HepG2 (cell line): ENCODE data around the gene GPR152. TPM values are rescaled to one million over a fixed set of nuclear protein-coding genes. Genes with fewer than 3 reads are reported as not detected.
"Not testable (repeated sequence)": the region's sequence is repeated elsewhere in the genome, so short reads cannot be mapped to it uniquely, and the experiment has no call there.

Experiments used
- ATAC-seq: fragments of 200-7000 bp; cut with Tn5 transposase; 3 replicates; pipeline ENCODE4 v1.9.1; 2020; ENCODE audit warnings: mild to moderate bottlenecking, moderate library complexity
- BruUV-seq: library from RNA; stranded (reverse); fragments of 400-500 nt; replicated peaks from 2 replicates; lab custom pipeline; 2021; lab: Mats Ljungman, UMichigan
- CTCF ChIA-PET: fragments of 300-600 bp; formaldehyde crosslinking; extraction: SDS; loops from one replicate; lab custom pipeline; 2021; ENCODE audit warnings: low total read pairs, inconsistent platforms, low intra/inter-chr PET ratio; lab: Yijun Ruan, JAX
- POLR2A ChIA-PET: fragments of 350-600 bp; sonication (Branson Sonifier 250); formaldehyde crosslinking; loops from one replicate; lab custom pipeline; 2020; ENCODE audit warnings: antibody characterized with exemption, inconsistent platforms; lab: Yijun Ruan, JAX
- DNase-seq: peaks from one replicate; pipeline ENCODE4 v3.0.0-alpha.2; 2015; ENCODE audit warnings: low spot score
- FAIRE-seq: peaks from 3 replicates; lab custom pipeline; 2011; peaks lifted over from hg19 to GRCh38; lab: Jason Lieb, UNC
- H2AFZ ChIP-seq: one replicate; pipeline ENCODE4 v1.6.1; 2011; ENCODE audit warnings: low read length, inconsistent platforms
- H3K27ac ChIP-seq: fragments of 300-600 bp; 3 replicates; pipeline ENCODE4 v1.8.0; 2011; ENCODE audit warnings: mixed run types, mild to moderate bottlenecking, mixed read lengths, low read length, inconsistent platforms; ENCODE audit not compliant: insufficient read depth; ENCODE audit errors: extremely low read length
- H3K27me3 ChIP-seq, 2 experiments: fragments of 200-600 bp in 1 of 2; 2 replicates in 1 of 2; 3 replicates in 1 of 2; pipeline versions ENCODE4 v1.6.0 to v1.8.0; 2011; ENCODE audit warnings: low read length in 2 of 2, mild to moderate bottlenecking in 2 of 2, moderate library complexity in 2 of 2, inconsistent platforms in 1 of 2; ENCODE audit not compliant: insufficient read depth in 2 of 2, control insufficient read depth in 1 of 2
- H3K36me3 ChIP-seq, 2 experiments: fragments of 200-600 bp in 1 of 2; replicated peaks in 1 of 2; 2 replicates in 1 of 2; 3 replicates in 1 of 2; pipeline versions ENCODE4 v1.5.1 to v1.8.0; 2011; ENCODE audit warnings: low read length in 2 of 2, inconsistent platforms in 1 of 2; ENCODE audit not compliant: insufficient read depth in 2 of 2, control insufficient read depth in 1 of 2
- H3K4me1 ChIP-seq: 2 replicates; pipeline ENCODE4 v1.5.1; 2012; ENCODE audit warnings: low read length, inconsistent platforms; ENCODE audit not compliant: insufficient read depth
- H3K4me2 ChIP-seq: 2 replicates; pipeline ENCODE4 v1.6.0; 2011; ENCODE audit warnings: low read depth, low read length, inconsistent platforms
- H3K4me3 ChIP-seq, 3 experiments: fragments of 200-600 bp in 1 of 3; sonication (generic), shearing (Covaris generic) in 1 of 3; replicated peaks in 1 of 3; 2 replicates each; pipeline ENCODE4 v1.5.1; 2011 to 2016; ENCODE audit warnings: low read length in 3 of 3, inconsistent platforms in 2 of 3, low read depth in 2 of 3, mild to moderate bottlenecking in 2 of 3, control low read depth in 1 of 3, mixed read lengths in 1 of 3; ENCODE audit not compliant: insufficient read depth in 1 of 3
- H3K79me2 ChIP-seq: one replicate; pipeline ENCODE4 v1.6.1; 2011; ENCODE audit warnings: low read length, inconsistent platforms; ENCODE audit not compliant: insufficient read depth
- H3K9ac ChIP-seq: 2 replicates; pipeline ENCODE4 v1.6.0; 2011; ENCODE audit warnings: mild to moderate bottlenecking, low read depth, low read length, inconsistent platforms; ENCODE audit not compliant: insufficient read depth
- H3K9me3 ChIP-seq: 2 replicates; pipeline ENCODE4 v1.5.1; 2012; ENCODE audit warnings: mild to moderate bottlenecking, low read length
- H4K20me1 ChIP-seq: 2 replicates; pipeline ENCODE4 v1.6.0; 2011; ENCODE audit warnings: inconsistent platforms, mild to moderate bottlenecking, low read length, moderate library complexity; ENCODE audit not compliant: insufficient read depth
- FOXK2 ChIP-seq: fragments of 450-650 bp; IDR thresholded peaks from 2 replicates; pipeline ENCODE4 v1.6.1; 2016
- HDAC2 ChIP-seq: sonication (generic); formaldehyde crosslinking; IDR thresholded peaks from 2 replicates; pipeline ENCODE4 v1.4.0; 2020; ENCODE audit warnings: missing genetic modification reagents
- LCORL ChIP-seq, 2 experiments: fragments of 450-650 bp in 1 of 2; sonication (generic) in 1 of 2; formaldehyde crosslinking in 1 of 2; IDR thresholded peaks; 2 replicates each; pipeline versions ENCODE4 v1.5.0 to v1.6.1; 2017 to 2020; ENCODE audit warnings: antibody characterized with exemption in 1 of 2, missing genetic modification reagents in 1 of 2
- MTA3 ChIP-seq: sonication (generic); formaldehyde crosslinking; IDR thresholded peaks from 2 replicates; pipeline ENCODE4 v1.4.0; 2020; ENCODE audit warnings: missing genetic modification reagents
- RXRB ChIP-seq: IDR thresholded peaks from 2 replicates; pipeline ENCODE4 v1.6.1; 2016; ENCODE audit warnings: borderline replicate concordance, missing genetic modification reagents, missing compliant biosample characterization
- ZBTB7A ChIP-seq: sonication (generic); formaldehyde crosslinking; IDR thresholded peaks from 2 replicates; pipeline ENCODE4 v1.8.0; 2022; ENCODE audit warnings: mild to moderate bottlenecking, missing genetic modification reagents
- ZNF207 ChIP-seq: fragments of 450-650 bp; IDR thresholded peaks from 2 replicates; pipeline ENCODE4 v1.6.1; 2016; ENCODE audit warnings: antibody characterized with exemption, borderline replicate concordance
- WGBS: methylation state at CpG from one replicate; pipeline ENCODE4 v1.1.6; 2017; ENCODE audit warnings: low lambda C conversion rate; 5-methylcytosine and 5-hydroxymethylcytosine counted together
- in situ Hi-C: cut with HindIII; loops from 2 replicates; pipeline ENCODE4 v1.10.0; 2017; ENCODE audit warnings: low pct_unique_long_range_greater_than_20kb; ENCODE audit not compliant: extremely low pct_ligation_motif_present
- intact Hi-C: fragments of 100-400 bp; cut with micrococcal nuclease; formaldehyde crosslinking; loops from one replicate; pipeline ENCODE4 v1.10.0; 2022; ENCODE audit not compliant: unreplicated experiment
- polyA plus RNA-seq, 8 experiments: library from polyadenylated mRNA; depleted of rRNA in 3 of 8; stranded (reverse) in 7 of 8; unstranded in 1 of 8; fragments of >200 nt; fragmentation: Illumina TruSeq in 4 of 8; extraction: Trizol in 4 of 8; gene quantifications; 2 replicates each; pipeline versions ENCODE4 v1.2.1 to v1.2.3, GENCODE V29; 2011 to 2016; ENCODE audit warnings: low read depth in 4 of 8, missing spikeins in 1 of 8, mixed read lengths in 1 of 8; ENCODE audit not compliant: insufficient read depth in 1 of 8
- total RNA-seq, 5 experiments: library from RNA; depleted of rRNA; stranded (reverse); fragments of >200 nt; fragmentation: Illumina TruSeq; extraction: Trizol; gene quantifications; 2 replicates each; pipeline ENCODE4 v1.2.3, GENCODE V29; 2016; ENCODE audit warnings: low read depth in 1 of 5
- TF ChIP-seq, protein P1 (sequence below): sonication (generic); formaldehyde crosslinking; IDR thresholded peaks from 2 replicates; pipeline ENCODE4 v1.9.0; 2021; ENCODE audit warnings: missing genetic modification reagents, mild to moderate bottlenecking, borderline replicate concordance
- TF ChIP-seq, protein P2 (sequence below): sonication (generic); formaldehyde crosslinking; IDR thresholded peaks from 2 replicates; pipeline ENCODE4 v1.4.0; 2020; ENCODE audit warnings: missing genetic modification reagents, low read depth, mild to moderate bottlenecking, borderline replicate concordance
- TF ChIP-seq, protein P3 (sequence below), 2 experiments: sonication (generic) in 1 of 2; formaldehyde crosslinking in 1 of 2; IDR thresholded peaks; 2 replicates each; pipeline versions ENCODE4 v1.6.1 to v1.9.0; 2014 to 2022; ENCODE audit warnings: antibody characterized with exemption in 1 of 2, borderline replicate concordance in 1 of 2, inconsistent platforms in 1 of 2, low read depth in 1 of 2, missing genetic modification reagents in 1 of 2

Gene GPR152
- total and polyA plus RNA-seq, 2 of the 13 experiments (the other 11 are each of a cell fraction or from before 2014, with no cell fraction given): not detected

DNA sequence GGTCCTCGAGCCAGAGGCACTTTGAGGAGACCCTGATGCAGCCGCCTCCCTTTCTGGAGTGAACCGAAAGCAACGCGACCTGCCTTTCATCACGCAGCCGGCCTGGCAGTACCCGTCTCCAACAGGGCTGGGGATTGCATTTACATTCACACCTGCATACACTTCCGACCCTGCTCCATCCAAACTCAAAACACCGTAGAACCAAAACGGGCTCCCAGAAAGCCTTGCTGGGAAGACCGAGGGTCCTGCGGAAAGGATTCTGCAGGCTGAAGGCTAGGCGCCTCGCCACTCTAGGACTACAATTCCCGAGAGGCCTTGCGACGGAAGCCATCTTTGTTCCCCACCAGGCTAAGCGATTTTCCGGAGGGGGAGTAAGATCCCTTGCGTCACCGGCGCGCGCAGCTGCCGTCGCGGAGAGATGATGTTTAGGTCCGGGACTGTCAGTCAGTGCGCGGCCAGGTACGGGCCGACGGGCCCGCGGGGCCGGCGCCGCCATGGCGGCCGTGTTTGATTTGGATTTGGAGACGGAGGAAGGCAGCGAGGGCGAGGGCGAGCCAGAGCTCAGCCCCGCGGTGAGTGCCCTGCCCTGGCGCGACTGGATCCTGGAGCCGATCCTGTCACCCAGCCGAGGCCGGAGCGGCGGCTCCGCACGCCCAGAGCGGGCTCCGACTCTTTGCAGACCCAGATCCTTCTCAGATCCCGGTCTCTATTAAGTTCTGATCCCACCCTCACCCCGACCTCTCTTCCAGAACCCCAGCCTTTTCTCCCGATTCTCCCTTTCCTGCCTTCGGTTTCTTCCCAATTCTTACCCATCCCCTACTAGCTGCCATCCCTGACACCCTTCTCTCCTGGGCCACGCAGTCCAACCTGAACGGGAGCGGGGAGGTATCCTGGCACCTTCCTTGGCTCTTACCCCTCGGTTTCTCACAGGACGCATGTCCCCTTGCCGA lies 24.2 kb downstream of the GPR152 start, which contains the start of gene RPS6KB2 (continued):
- TF ChIP-seq, protein P1, sequence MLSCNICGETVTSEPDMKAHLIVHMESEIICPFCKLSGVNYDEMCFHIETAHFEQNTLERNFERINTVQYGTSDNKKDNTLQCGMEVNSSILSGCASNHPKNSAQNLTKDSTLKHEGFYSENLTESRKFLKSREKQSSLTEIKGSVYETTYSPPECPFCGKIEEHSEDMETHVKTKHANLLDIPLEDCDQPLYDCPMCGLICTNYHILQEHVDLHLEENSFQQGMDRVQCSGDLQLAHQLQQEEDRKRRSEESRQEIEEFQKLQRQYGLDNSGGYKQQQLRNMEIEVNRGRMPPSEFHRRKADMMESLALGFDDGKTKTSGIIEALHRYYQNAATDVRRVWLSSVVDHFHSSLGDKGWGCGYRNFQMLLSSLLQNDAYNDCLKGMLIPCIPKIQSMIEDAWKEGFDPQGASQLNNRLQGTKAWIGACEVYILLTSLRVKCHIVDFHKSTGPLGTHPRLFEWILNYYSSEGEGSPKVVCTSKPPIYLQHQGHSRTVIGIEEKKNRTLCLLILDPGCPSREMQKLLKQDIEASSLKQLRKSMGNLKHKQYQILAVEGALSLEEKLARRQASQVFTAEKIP (CRISPR knock-in tag): no peak
- TF ChIP-seq FOXK2 (peak; percentile 21; the same call in 1 of the 2 replicates), LCORL (IDR thresholded peaks at IDR 0.05) (no peak), LCORL (CRISPR knock-in tag; IDR thresholded peaks at IDR 0.05) (peak; percentile 59), ZBTB7A (CRISPR knock-in tag) (no peak), MTA3 (CRISPR knock-in tag) (no peak), HDAC2 (CRISPR knock-in tag) (peak; percentile 74), ZNF207 (no peak)

- POLR2A ChIA-PET: interaction anchor here (0.8 to 3.0 kb wide), 10 partner anchors 9 to 74 kb away, joined by 3 to 12 read pairs (median 6); partner anchors contain the start of genes CORO1B, POLD4, PPP1CA and RAD9A
- CTCF ChIA-PET, BruUV-seq, H3K36me3 ChIP-seq, intact Hi-C loops, H3K27me3 ChIP-seq, H3K9me3 ChIP-seq, H4K20me1 ChIP-seq: not testable (repeated sequence)
- 48% methylated on average over 19 of the region's 19 CpGs for WGBS
- H3K9ac ChIP-seq: peak overlapping the region; percentile 97
- FAIRE-seq (peak; percentile 83), ATAC-seq (peak; percentile 30), DNase-seq (peak; percentile 50)
- peaks cover 40% of the 10 kb centered on the region for H3K4me1 ChIP-seq
- in situ Hi-C loops: loop anchor here (5.0 kb wide), 1 partner anchor 35 kb away; no protein-coding TSS in a partner anchor
- H2AFZ ChIP-seq: peak overlapping the region; percentile 71
- peak overlapping the region; percentile 93 for H3K4me2 ChIP-seq
- peaks cover 13% of the 10 kb centered on the region for H3K79me2 ChIP-seq
- H3K27ac ChIP-seq: peak overlapping the region; percentile 85
- peak overlapping the region; percentile 69 to 98 (median 90) for H3K4me3 ChIP-seq
- TF ChIP-seq, protein P2, sequence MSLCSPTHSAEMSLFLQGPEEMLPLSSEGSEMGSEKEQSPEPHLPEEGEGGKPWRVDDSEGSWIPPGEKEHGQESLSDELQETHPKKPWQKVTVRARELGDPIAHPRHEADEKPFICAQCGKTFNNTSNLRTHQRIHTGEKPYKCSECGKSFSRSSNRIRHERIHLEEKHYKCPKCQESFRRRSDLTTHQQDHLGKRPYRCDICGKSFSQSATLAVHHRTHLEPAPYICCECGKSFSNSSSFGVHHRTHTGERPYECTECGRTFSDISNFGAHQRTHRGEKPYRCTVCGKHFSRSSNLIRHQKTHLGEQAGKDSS (CRISPR knock-in tag): 0 out of 2 replicates have a peak, but pooled peaks have one; percentile 8
- TF ChIP-seq RXRB (CRISPR knock-in tag): peak; percentile 69
- TF ChIP-seq, protein P3, sequence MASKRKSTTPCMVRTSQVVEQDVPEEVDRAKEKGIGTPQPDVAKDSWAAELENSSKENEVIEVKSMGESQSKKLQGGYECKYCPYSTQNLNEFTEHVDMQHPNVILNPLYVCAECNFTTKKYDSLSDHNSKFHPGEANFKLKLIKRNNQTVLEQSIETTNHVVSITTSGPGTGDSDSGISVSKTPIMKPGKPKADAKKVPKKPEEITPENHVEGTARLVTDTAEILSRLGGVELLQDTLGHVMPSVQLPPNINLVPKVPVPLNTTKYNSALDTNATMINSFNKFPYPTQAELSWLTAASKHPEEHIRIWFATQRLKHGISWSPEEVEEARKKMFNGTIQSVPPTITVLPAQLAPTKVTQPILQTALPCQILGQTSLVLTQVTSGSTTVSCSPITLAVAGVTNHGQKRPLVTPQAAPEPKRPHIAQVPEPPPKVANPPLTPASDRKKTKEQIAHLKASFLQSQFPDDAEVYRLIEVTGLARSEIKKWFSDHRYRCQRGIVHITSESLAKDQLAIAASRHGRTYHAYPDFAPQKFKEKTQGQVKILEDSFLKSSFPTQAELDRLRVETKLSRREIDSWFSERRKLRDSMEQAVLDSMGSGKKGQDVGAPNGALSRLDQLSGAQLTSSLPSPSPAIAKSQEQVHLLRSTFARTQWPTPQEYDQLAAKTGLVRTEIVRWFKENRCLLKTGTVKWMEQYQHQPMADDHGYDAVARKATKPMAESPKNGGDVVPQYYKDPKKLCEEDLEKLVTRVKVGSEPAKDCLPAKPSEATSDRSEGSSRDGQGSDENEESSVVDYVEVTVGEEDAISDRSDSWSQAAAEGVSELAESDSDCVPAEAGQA (IDR thresholded peaks at IDR 0.05; ENCODE audit: low read depth): 0 out of 2 replicates have a peak, but pooled peaks have one; percentile 33
- TF ChIP-seq, protein P3 (CRISPR knock-in tag; IDR thresholded peaks at IDR 0.05; ENCODE audit: borderline replicate concordance): not testable (repeated sequence)
Measured at GRCh38 chr11:67427364-67427859, 25.1 kb downstream of the GPR152 start.
